K562 (cell line): ENCODE data around the gene COL23A1. TPM values are rescaled to one million over a fixed set of nuclear protein-coding genes. Genes with fewer than 3 reads are reported as not detected.

Source experiments
- ATAC-seq: fragments of 200-7000 bp; cut with Tn5 transposase; 3 replicates; pipeline ENCODE4 v1.9.1; 2020; ENCODE audit warnings: moderate library complexity
- BruUV-seq: library from RNA; stranded (reverse); fragments of 400-500 nt; replicated peaks from 2 replicates; lab custom pipeline; 2021; lab: Mats Ljungman, UMichigan
- CTCF ChIA-PET: fragments of 300-600 bp; formaldehyde crosslinking; extraction: SDS; loops from one replicate; lab custom pipeline; 2021; ENCODE audit warnings: low intra/inter-chr PET ratio; lab: Yijun Ruan, JAX
- POLR2A ChIA-PET: fragments of 300-600, 350-650 bp; sonication (Branson Sonifier 250); formaldehyde crosslinking; extraction: SDS; loops from one replicate; lab custom pipeline; 2021; ENCODE audit warnings: antibody characterized with exemption, inconsistent platforms; lab: Yijun Ruan, JAX
- DNase-seq, 4 experiments: peaks; one replicate each; pipeline versions ENCODE4 v3.0.0 to v3.0.0-alpha.2; 2011 to 2018; ENCODE audit warnings: low spot score in 3 of 4, mixed read lengths in 3 of 4; ENCODE audit errors: extremely low read depth in 1 of 4
- FAIRE-seq: peaks from 2 replicates; lab custom pipeline; 2011; peaks lifted over from hg19 to GRCh38; lab: Jason Lieb, UNC
- H2AFZ ChIP-seq: 2 replicates; pipeline ENCODE4 v1.6.0; 2011; ENCODE audit warnings: low read depth, low read length, control low read depth, inconsistent platforms
- H3K27ac ChIP-seq: fragments of 200-600 bp; 3 replicates; pipeline ENCODE4 v1.8.0; 2011; ENCODE audit warnings: low read depth, mild to moderate bottlenecking, control low read depth, inconsistent platforms, low read length, moderate library complexity, mixed read lengths; ENCODE audit errors: extremely low read depth
- H3K27me3 ChIP-seq, 2 experiments: fragments of 300-600 bp in 1 of 2; 2 replicates in 1 of 2; 3 replicates in 1 of 2; pipeline versions ENCODE4 v1.6.0 to v1.8.0; 2011; ENCODE audit warnings: inconsistent platforms in 2 of 2, low read length in 2 of 2, mild to moderate bottlenecking in 1 of 2, mixed read lengths in 1 of 2, moderate library complexity in 1 of 2; ENCODE audit not compliant: control insufficient read depth in 2 of 2, insufficient read depth in 2 of 2
- H3K36me3 ChIP-seq: fragments of 300-600 bp; 3 replicates; pipeline ENCODE4 v1.8.0; 2011; ENCODE audit warnings: mild to moderate bottlenecking, low read length, inconsistent platforms; ENCODE audit not compliant: control insufficient read depth, insufficient read depth
- H3K4me1 ChIP-seq, 2 experiments: fragments of 200-600 bp in 1 of 2; replicated peaks in 1 of 2; 2 replicates in 1 of 2; 3 replicates in 1 of 2; pipeline versions ENCODE4 v1.5.1 to v1.8.0; 2011; ENCODE audit warnings: inconsistent platforms in 2 of 2, low read length in 2 of 2, mild to moderate bottlenecking in 1 of 2, mixed read lengths in 1 of 2, moderate library complexity in 1 of 2; ENCODE audit not compliant: control insufficient read depth in 2 of 2, insufficient read depth in 2 of 2
- H3K4me2 ChIP-seq: 2 replicates; pipeline ENCODE4 v1.6.1; 2011; ENCODE audit warnings: low read length, control low read depth, inconsistent platforms, mixed read lengths; ENCODE audit not compliant: insufficient read depth
- H3K4me3 ChIP-seq: fragments of 200-600 bp; sonication (generic), shearing (Covaris generic); 2 replicates; pipeline ENCODE4 v1.5.1; 2016; ENCODE audit warnings: control low read depth, inconsistent platforms
- H3K79me2 ChIP-seq: fragments of 200-600 bp; 3 replicates; pipeline ENCODE4 v1.8.0; 2011; ENCODE audit warnings: low read length, inconsistent platforms; ENCODE audit not compliant: control insufficient read depth, insufficient read depth
- H3K9ac ChIP-seq, 2 experiments: 2 replicates each; pipeline versions ENCODE4 v1.6.0 to v1.6.1; 2011; ENCODE audit warnings: low read depth in 2 of 2, low read length in 2 of 2, control low read depth in 1 of 2, inconsistent platforms in 1 of 2, mild to moderate bottlenecking in 1 of 2, mixed read lengths in 1 of 2; ENCODE audit not compliant: insufficient read depth in 1 of 2
- H3K9me1 ChIP-seq: one replicate; pipeline ENCODE4 v1.6.0; 2011; ENCODE audit warnings: inconsistent platforms, mild to moderate bottlenecking, low read length, moderate library complexity; ENCODE audit not compliant: control insufficient read depth, insufficient read depth
- H3K9me3 ChIP-seq: replicated peaks from 2 replicates; pipeline ENCODE4 v1.5.1; 2011; ENCODE audit warnings: low read depth, low read length, inconsistent platforms; ENCODE audit not compliant: control insufficient read depth, insufficient read depth
- H4K20me1 ChIP-seq: replicated peaks from 2 replicates; pipeline ENCODE4 v1.6.1; 2011; ENCODE audit warnings: low read length, inconsistent platforms, mixed read lengths; ENCODE audit not compliant: control insufficient read depth, insufficient read depth
- ETS2 ChIP-seq: IDR thresholded peaks from 2 replicates; pipeline ENCODE4 v1.6.1; 2016; ENCODE audit warnings: borderline replicate concordance, missing genetic modification characterization, mild to moderate bottlenecking, moderate library complexity, missing compliant biosample characterization; ENCODE audit not compliant: poor library complexity, severe bottlenecking
- LCOR ChIP-seq: sonication (generic); formaldehyde crosslinking; IDR thresholded peaks from 2 replicates; pipeline ENCODE4 v1.8.0; 2022; ENCODE audit warnings: mild to moderate bottlenecking, missing genetic modification reagents
- POLR2A ChIP-seq: fragments of 450-650 bp; conservative IDR thresholded peaks from 2 replicates; pipeline ENCODE4 v1.6.1; 2016
- POLR2G ChIP-seq: fragments of 200-400 bp; formaldehyde crosslinking; IDR thresholded peaks from 2 replicates; pipeline ENCODE4 v1.6.1; 2017; ENCODE audit warnings: low read depth, mild to moderate bottlenecking, antibody characterized with exemption, low read length, moderate library complexity
- RBFOX2 ChIP-seq: fragments of 200-400 bp; formaldehyde crosslinking; IDR thresholded peaks from 2 replicates; pipeline ENCODE4 v1.6.1; 2017; ENCODE audit warnings: low read depth, mild to moderate bottlenecking, low read length, moderate library complexity
- ZNF121 ChIP-seq: sonication (generic); formaldehyde crosslinking; conservative IDR thresholded peaks from 2 replicates; pipeline ENCODE4 v1.8.0; 2022; ENCODE audit warnings: missing genetic modification reagents
- WGBS: fragments of 100-300 bp; shearing (Covaris generic); methylation state at CpG from one replicate; pipeline ENCODE4 v1.1.6; 2016; ENCODE audit warnings: low coverage, mixed read lengths; ENCODE audit not compliant: insufficient coverage; ENCODE audit errors: missing lambda C conversion rate; 5-methylcytosine and 5-hydroxymethylcytosine counted together
- in situ Hi-C: fragments of 300-500 bp; cut with MboI; formaldehyde crosslinking; loops from 4 replicates; pipeline ENCODE4 v1.15.0; 2018; ENCODE audit warnings: inconsistent platforms, mixed read lengths
- intact Hi-C: fragments of 100-400 bp; cut with micrococcal nuclease; formaldehyde crosslinking; loops from 2 replicates; pipeline ENCODE4 v1.14.2; 2022
- polyA plus RNA-seq, 8 experiments: library from polyadenylated mRNA; depleted of rRNA in 4 of 8; stranded (reverse) in 5 of 8; unstranded in 3 of 8; fragments of >200 nt; fragmentation: Nextera tagmentation in 2 of 8; fragmentation: Illumina TruSeq in 1 of 8; extraction: Ambion mirVana in 2 of 8; extraction: Trizol in 1 of 8; gene quantifications; 2 replicates each; pipeline versions ENCODE4 v1.2.1 to v1.2.3, GENCODE V29; 2011 to 2014; ENCODE audit warnings: inconsistent platforms in 1 of 8, missing spikeins in 1 of 8
- total RNA-seq, 7 experiments: library from RNA; depleted of rRNA in 6 of 7; stranded (reverse); fragments of >200 nt in 6 of 7; fragmentation: Illumina TruSeq in 2 of 7; extraction: Trizol in 2 of 7; gene quantifications; 2 replicates each; pipeline versions ENCODE4 v1.2.1 to v1.2.3, GENCODE V29; 2011 to 2021; ENCODE audit warnings: low replicate concordance in 1 of 7

COL23A1 gene
- total and polyA plus RNA-seq, 9 of the 15 experiments (the other 6 are each of a cell fraction or from before 2014, with no cell fraction given): 0.09 TPM; not detected in 8

DNA sequence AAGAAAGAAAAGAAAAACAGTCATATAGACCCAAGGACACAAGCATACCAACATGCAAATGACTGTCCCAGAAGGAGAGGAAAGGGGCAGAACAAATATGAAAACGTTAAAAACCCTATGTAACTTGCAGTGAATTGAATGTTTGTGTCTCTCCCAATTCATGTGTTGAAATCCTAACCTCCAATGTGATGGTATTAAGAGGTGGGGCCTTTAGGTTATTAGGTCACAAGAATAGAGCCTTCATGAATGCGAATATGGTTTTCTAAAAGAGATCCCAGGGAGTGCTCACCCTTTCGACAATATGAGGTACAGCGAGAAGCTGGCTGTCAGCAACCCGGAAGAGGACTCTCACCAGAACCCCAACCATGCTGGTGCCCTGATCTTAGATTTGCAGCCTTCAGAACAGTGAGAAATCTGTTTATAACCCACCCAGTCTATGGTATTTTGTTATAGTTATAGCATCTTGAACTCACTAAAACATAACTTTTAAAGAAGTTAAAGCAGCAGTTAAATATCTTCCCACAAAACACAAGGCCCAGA lies 371.9 kb downstream of the COL23A1 start:
- H3K79me2 ChIP-seq: no peaks in the 10 kb centered on the region
- H3K4me2 ChIP-seq: no peak overlapping the region
- intact Hi-C loops: no loop called here
- 0 out of 2 replicates have a peak, but pooled peaks have one; percentile 22 for TF ChIP-seq RBFOX2
- no peak for TF ChIP-seq LCOR (CRISPR knock-in tag)
- 0 out of 2 replicates have a peak, but pooled peaks have one; percentile 30 for TF ChIP-seq POLR2G
- peaks cover 11% of the 10 kb centered on the region for H4K20me1 ChIP-seq
- no peak overlapping the region for H3K9ac ChIP-seq
- H3K27ac ChIP-seq: no peak overlapping the region
- no peaks in the 10 kb centered on the region for H3K27me3 ChIP-seq
- ATAC-seq (no peak), DNase-seq (no peak), FAIRE-seq (no peak)
- in situ Hi-C loops: no loop called here
- 70% methylated on average over 5 of the region's 5 CpGs for WGBS
- no peak overlapping the region for H2AFZ ChIP-seq
- peaks cover 5% of the 10 kb centered on the region for H3K9me1 ChIP-seq
- POLR2A ChIA-PET: no interaction called here
- peaks cover 80% of the 10 kb centered on the region; the same call in 2 of the 3 replicates for H3K36me3 ChIP-seq
- CTCF ChIA-PET: no interaction called here
- peaks cover 7 to 19% of the 10 kb centered on the region in 2 experiments; a peak in 3 of 5 replicates for H3K4me1 ChIP-seq
- no peaks in the 10 kb centered on the region for H3K9me3 ChIP-seq
- no peak overlapping the region for H3K4me3 ChIP-seq
- no TSS peak for BruUV-seq

DNA sequence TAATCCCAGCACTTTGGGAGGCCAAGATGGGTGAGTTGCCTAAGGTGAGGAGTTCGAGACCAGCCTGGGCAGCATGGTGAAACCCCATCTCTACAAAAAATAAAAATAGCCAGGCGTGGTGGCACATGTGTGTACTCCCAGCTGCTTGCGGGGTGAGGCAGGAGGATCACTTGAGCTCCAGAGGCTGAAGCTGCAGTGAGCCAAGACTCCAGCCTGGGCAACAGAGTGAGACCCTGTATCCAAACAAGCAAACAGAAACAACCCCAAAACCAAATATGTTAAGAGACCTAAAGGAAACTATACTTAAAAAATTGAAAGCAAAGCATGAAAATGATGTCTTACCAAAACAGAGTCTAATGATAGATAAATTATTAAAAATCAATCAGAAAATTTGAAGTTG lies 373.4 kb downstream of the COL23A1 start:
- Histone ChIP-seq H3K79me2 (no peaks in the 10 kb centered on the region; the same call in 2 of the 3 replicates), H3K4me2 (no peak overlapping the region), H4K20me1 (peaks cover 23% of the 10 kb centered on the region), H3K9me1 (no peaks in the 10 kb centered on the region), H3K9ac (no peak overlapping the region), H3K9me3 (no peaks in the 10 kb centered on the region), H3K27me3 (no peaks in the 10 kb centered on the region), H3K4me1 (peaks cover 7 to 12% of the 10 kb centered on the region in 2 experiments; a peak in 2 of 5 replicates), H2AFZ (no peak overlapping the region), H3K36me3 (peaks cover 80% of the 10 kb centered on the region), H3K27ac (no peak overlapping the region), H3K4me3 (no peak overlapping the region)
- FAIRE-seq (no peak), ATAC-seq (no peak), DNase-seq (no peak)
- TF ChIP-seq POLR2A: peak; percentile 27; the same call in 1 of the 2 replicates
- no peak for TF ChIP-seq ETS2 (tag)
- peak; percentile 72 for TF ChIP-seq ZNF121
- no TSS peak for BruUV-seq
- ChIA-PET POLR2A (interaction anchor here (0.7 to 12.7 kb wide), 5 partner anchors 10 to 34 kb away, joined by 3 to 162 read pairs (median 18); partner anchors contain the start of genes HNRNPAB and PHYKPL), CTCF (no interaction called here)
- in situ Hi-C loops: no loop called here
- intact Hi-C loops: no loop called here
- WGBS: 92% methylated on average over 3 of the region's 3 CpGs
